ENCODE data around the gene NCR2. TPM values are rescaled to one million over a fixed set of nuclear protein-coding genes. Genes with fewer than 3 reads are reported as not detected.

Gene NCR2
- total and polyA plus RNA-seq, 8 donors = not detected

GRCh38 chr6:41347378-41348050, 12.1 kb downstream of the NCR2 start:
- H3K4me3 ChIP-seq = no peak overlapping the region
- peaks cover 0 to 7% of the 10 kb centered on the region in 2 donors for H3K9me3 ChIP-seq
- DNase-seq (no peak), ATAC-seq (peak; percentile 61)
- H3K27ac ChIP-seq = no peak overlapping the region
- TF ChIP-seq, protein P1, sequence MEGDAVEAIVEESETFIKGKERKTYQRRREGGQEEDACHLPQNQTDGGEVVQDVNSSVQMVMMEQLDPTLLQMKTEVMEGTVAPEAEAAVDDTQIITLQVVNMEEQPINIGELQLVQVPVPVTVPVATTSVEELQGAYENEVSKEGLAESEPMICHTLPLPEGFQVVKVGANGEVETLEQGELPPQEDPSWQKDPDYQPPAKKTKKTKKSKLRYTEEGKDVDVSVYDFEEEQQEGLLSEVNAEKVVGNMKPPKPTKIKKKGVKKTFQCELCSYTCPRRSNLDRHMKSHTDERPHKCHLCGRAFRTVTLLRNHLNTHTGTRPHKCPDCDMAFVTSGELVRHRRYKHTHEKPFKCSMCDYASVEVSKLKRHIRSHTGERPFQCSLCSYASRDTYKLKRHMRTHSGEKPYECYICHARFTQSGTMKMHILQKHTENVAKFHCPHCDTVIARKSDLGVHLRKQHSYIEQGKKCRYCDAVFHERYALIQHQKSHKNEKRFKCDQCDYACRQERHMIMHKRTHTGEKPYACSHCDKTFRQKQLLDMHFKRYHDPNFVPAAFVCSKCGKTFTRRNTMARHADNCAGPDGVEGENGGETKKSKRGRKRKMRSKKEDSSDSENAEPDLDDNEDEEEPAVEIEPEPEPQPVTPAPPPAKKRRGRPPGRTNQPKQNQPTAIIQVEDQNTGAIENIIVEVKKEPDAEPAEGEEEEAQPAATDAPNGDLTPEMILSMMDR (IDR thresholded peaks at IDR 0.05) = no peak
- no peaks in the 10 kb centered on the region for H3K36me3 ChIP-seq
- intact Hi-C loops (cut with DNase I) = no loop called here
- peaks cover 0 to 23% of the 10 kb centered on the region in 2 donors for H3K27me3 ChIP-seq
- H3K4me1 ChIP-seq = no peaks in the 10 kb centered on the region

- Histone ChIP-seq H3K36me3 (no peaks in the 10 kb centered on the region), H3K27me3 (peaks cover 0 to 29% of the 10 kb centered on the region in 2 donors), H3K27ac (no peak overlapping the region), H3K4me1 (no peaks in the 10 kb centered on the region), H3K4me3 (no peak overlapping the region), H3K9me3 (peaks cover 0 to 7% of the 10 kb centered on the region in 2 donors)
- TF ChIP-seq, protein P1 (IDR thresholded peaks at IDR 0.05) = no peak
- ATAC-seq = no peak
- DNase-seq = no peak
- intact Hi-C loops (cut with DNase I) = no loop called here
These were observed 13.5 kb downstream of the NCR2 start for GRCh38 chr6:41348934-41349333.

- TF ChIP-seq, protein P1 (IDR thresholded peaks at IDR 0.05) = no peak
- no peak overlapping the region for H3K27ac ChIP-seq
- ATAC-seq (no peak), DNase-seq (no peak)
- intact Hi-C loops (cut with DNase I) = no loop called here
- no peaks in the 10 kb centered on the region for H3K36me3 ChIP-seq
- peaks cover 0 to 20% of the 10 kb centered on the region in 2 donors for H3K27me3 ChIP-seq
- H3K4me1 ChIP-seq = no peaks in the 10 kb centered on the region
- peaks cover 0 to 7% of the 10 kb centered on the region in 2 donors for H3K9me3 ChIP-seq
- H3K4me3 ChIP-seq = no peak overlapping the region
These were observed 17.0 kb downstream of the NCR2 start for GRCh38 chr6:41352396-41352795.

DNA sequence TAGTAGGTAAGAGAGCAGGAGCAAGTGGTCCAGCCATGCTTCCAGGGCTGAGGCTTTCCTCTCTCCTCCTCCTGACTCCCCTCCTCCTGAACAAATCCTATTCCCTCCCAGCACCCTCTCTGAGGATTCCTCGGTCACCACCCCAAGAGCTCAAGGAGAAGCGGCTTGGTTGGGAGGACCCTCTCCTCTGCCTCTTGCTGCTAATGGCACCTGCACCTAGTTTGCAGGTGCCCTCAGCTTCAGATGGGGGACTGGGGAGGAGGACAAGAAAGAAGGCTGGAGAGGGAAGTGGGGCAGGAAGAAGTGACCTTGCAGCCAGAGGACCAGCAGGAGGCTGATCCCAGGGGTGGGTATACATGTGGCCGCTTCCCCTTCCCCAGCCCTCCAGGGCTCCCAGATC, 17.5 kb downstream of the NCR2 start:
- ATAC-seq = no peak
- intact Hi-C loops (cut with DNase I) = no loop called here
- peaks cover 0 to 7% of the 10 kb centered on the region in 2 donors for H3K9me3 ChIP-seq

DNA sequence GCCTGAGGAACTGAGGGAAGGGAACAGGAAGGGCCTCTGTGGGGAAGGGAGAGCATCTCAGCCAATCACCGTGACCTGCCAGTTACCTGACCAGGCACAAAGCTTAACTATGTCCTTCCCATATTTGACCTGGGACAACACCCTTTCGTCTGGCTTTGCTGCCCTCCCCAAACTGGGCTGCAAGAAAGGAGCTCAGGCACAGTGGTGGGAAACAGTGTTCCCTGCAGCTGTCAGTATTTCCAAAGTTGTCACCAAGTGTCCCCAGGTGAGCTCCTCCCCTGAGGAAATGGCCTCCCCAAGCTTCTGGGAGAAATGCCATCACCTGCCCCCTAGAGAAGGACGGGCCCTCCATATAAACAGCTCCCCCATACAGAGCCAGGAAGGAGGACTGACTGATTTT, 17.9 kb downstream of the NCR2 start:
- Histone ChIP-seq H3K4me1 (no peaks in the 10 kb centered on the region), H3K9me3 (peaks cover 0 to 5% of the 10 kb centered on the region in 2 donors), H3K36me3 (no peaks in the 10 kb centered on the region), H3K27ac (no peak overlapping the region), H3K4me3 (no peak overlapping the region), H3K27me3 (peaks cover 0 to 20% of the 10 kb centered on the region in 2 donors)
- intact Hi-C loops (cut with DNase I) = no loop called here
- TF ChIP-seq, protein P1 (IDR thresholded peaks at IDR 0.05) = no peak
- ATAC-seq (no peak), DNase-seq (no peak)

More for the DNA sequence above, 17.5 kb downstream of the NCR2 start:
- TF ChIP-seq, protein P1 (IDR thresholded peaks at IDR 0.05) = no peak
- no peak for DNase-seq
- no peaks in the 10 kb centered on the region for H3K4me1 ChIP-seq
- H3K27me3 ChIP-seq = peaks cover 0 to 20% of the 10 kb centered on the region in 2 donors
- H3K4me3 ChIP-seq = no peak overlapping the region
- no peak overlapping the region for H3K27ac ChIP-seq
- no peaks in the 10 kb centered on the region for H3K36me3 ChIP-seq
